ENCODE results near the gene SH3GLB1. TPM values are rescaled to one million over a fixed set of nuclear protein-coding genes. Genes with fewer than 3 reads are reported as not detected.

SH3GLB1 gene
- total RNA-seq, 1 experiment from 2014 or later, result 41.4 TPM

GRCh38 chr1:86731416-86731815 lies 27.0 kb downstream of the SH3GLB1 start:
- DNase-seq (ENCODE audit: low read depth), result no peak

- no peak for DNase-seq (ENCODE audit: low read depth)
Observed at GRCh38 chr1:86733340-86733739, 29.0 kb downstream of the SH3GLB1 start.

GRCh38 chr1:86739648-86740509 lies 35.5 kb downstream of the SH3GLB1 start:
- DNase-seq (ENCODE audit: low read depth), result peak; percentile 5

- DNase-seq (ENCODE audit: low read depth), result no peak
Observed at GRCh38 chr1:86741947-86742572, 37.7 kb downstream of the SH3GLB1 start.

- no peak for DNase-seq (ENCODE audit: low read depth)
Observed at GRCh38 chr1:86747304-86747703, 42.9 kb downstream of the SH3GLB1 start.

- DNase-seq (ENCODE audit: low read depth), result no peak
Observed at GRCh38 chr1:86748622-86749373, 44.4 kb downstream of the SH3GLB1 start.

GRCh38 chr1:86750076-86750475 lies 45.7 kb downstream of the SH3GLB1 start:
- DNase-seq (ENCODE audit: low read depth), result no peak

GRCh38 chr1:86750530-86750929 lies 46.2 kb downstream of the SH3GLB1 start:
- no peak for DNase-seq (ENCODE audit: low read depth)

- DNase-seq (ENCODE audit: low read depth), result no peak
Observed at GRCh38 chr1:86751923-86752322, 47.5 kb downstream of the SH3GLB1 start.

GRCh38 chr1:86753700-86754099 lies 49.3 kb downstream of the SH3GLB1 start:
- DNase-seq (ENCODE audit: low read depth), result peak; percentile 31

- DNase-seq (ENCODE audit: low read depth), result peak; percentile 27
Observed at GRCh38 chr1:86754265-86754974, 50.0 kb downstream of the SH3GLB1 start.

GRCh38 chr1:86756062-86756406 lies 51.7 kb downstream of the SH3GLB1 start:
- no peak for DNase-seq (ENCODE audit: low read depth)

GRCh38 chr1:86757272-86757984 lies 53.1 kb downstream of the SH3GLB1 start:
- DNase-seq (ENCODE audit: low read depth), result peak; percentile 28

GRCh38 chr1:86758570-86758969 lies 54.2 kb downstream of the SH3GLB1 start:
- DNase-seq (ENCODE audit: low read depth), result no peak

- DNase-seq (ENCODE audit: low read depth), result no peak
Observed at GRCh38 chr1:86760199-86760598, 55.8 kb downstream of the SH3GLB1 start.

- DNase-seq (ENCODE audit: low read depth), result no peak
Observed at GRCh38 chr1:86762336-86762735, 58.0 kb downstream of the SH3GLB1 start.

GRCh38 chr1:86764523-86764922 lies 60.1 kb downstream of the SH3GLB1 start:
- no peak for DNase-seq (ENCODE audit: low read depth)

- no peak for DNase-seq (ENCODE audit: low read depth)
Observed at GRCh38 chr1:86765073-86765472, 60.7 kb downstream of the SH3GLB1 start.

- DNase-seq (ENCODE audit: low read depth), result no peak
Observed at GRCh38 chr1:86765674-86766073, 61.3 kb downstream of the SH3GLB1 start.

- DNase-seq (ENCODE audit: low read depth), result no peak
Observed at GRCh38 chr1:86768554-86768953, 64.2 kb downstream of the SH3GLB1 start.

GRCh38 chr1:86769065-86769464 lies 64.7 kb downstream of the SH3GLB1 start:
- DNase-seq (ENCODE audit: low read depth), result no peak
